Measurements from ENCODE around the gene TRIO.

Gene TRIO

GRCh38 chr5:14122089-14122488 lies 21.1 kb upstream of the TRIO start:
- DNase-seq (ENCODE audit: low read depth in 1 of 2, low spot score in 1 of 2): no peak

GRCh38 chr5:14123551-14123950 lies 19.6 kb upstream of the TRIO start:
- DNase-seq (ENCODE audit: low read depth in 1 of 2, low spot score in 1 of 2): no peak

GRCh38 chr5:14123974-14124482 lies 19.1 kb upstream of the TRIO start:
- DNase-seq (ENCODE audit: low read depth in 1 of 2, low spot score in 1 of 2): no peak

- no peak for DNase-seq (ENCODE audit: low read depth in 1 of 2, low spot score in 1 of 2)
Observed at GRCh38 chr5:14125262-14125661, 17.9 kb upstream of the TRIO start.

GRCh38 chr5:14127587-14127986 lies 15.6 kb upstream of the TRIO start:
- DNase-seq (ENCODE audit: low read depth in 1 of 2, low spot score in 1 of 2): no peak

GRCh38 chr5:14128079-14128478 lies 15.1 kb upstream of the TRIO start:
- DNase-seq (ENCODE audit: low read depth in 1 of 2, low spot score in 1 of 2): no peak

- DNase-seq (ENCODE audit: low read depth in 1 of 2, low spot score in 1 of 2): no peak
Observed at GRCh38 chr5:14129123-14129522, 14.0 kb upstream of the TRIO start.

GRCh38 chr5:14131855-14132503 lies 11.2 kb upstream of the TRIO start:
- DNase-seq (ENCODE audit: low read depth in 1 of 2, low spot score in 1 of 2): no peak

- no peak for DNase-seq (ENCODE audit: low read depth in 1 of 2, low spot score in 1 of 2)
Observed at GRCh38 chr5:14133394-14133793, 9.7 kb upstream of the TRIO start.

GRCh38 chr5:14134083-14134482 lies 9.1 kb upstream of the TRIO start:
- DNase-seq (ENCODE audit: low read depth in 1 of 2, low spot score in 1 of 2): no peak

GRCh38 chr5:14134771-14135170 lies 8.4 kb upstream of the TRIO start:
- DNase-seq (ENCODE audit: low read depth in 1 of 2, low spot score in 1 of 2): no peak

- no peak for DNase-seq (ENCODE audit: low read depth in 1 of 2, low spot score in 1 of 2)
Observed at GRCh38 chr5:14135621-14136020, 7.5 kb upstream of the TRIO start.

- no peak for DNase-seq (ENCODE audit: low read depth in 1 of 2, low spot score in 1 of 2)
Observed at GRCh38 chr5:14136228-14136627, 6.9 kb upstream of the TRIO start.

- no peak for DNase-seq (ENCODE audit: low read depth in 1 of 2, low spot score in 1 of 2)
Observed at GRCh38 chr5:14138608-14139540, 4.3 kb upstream of the TRIO start.

- no peak for DNase-seq (ENCODE audit: low read depth in 1 of 2, low spot score in 1 of 2)
Observed at GRCh38 chr5:14141764-14142163, 1.4 kb upstream of the TRIO start.

GRCh38 chr5:14142202-14142826 lies 828 bp upstream of the TRIO start:
- no peak for DNase-seq (ENCODE audit: low read depth in 1 of 2, low spot score in 1 of 2)

GRCh38 chr5:14143546-14143840 lies 351 bp downstream of the TRIO start:
- DNase-seq (ENCODE audit: low read depth in 1 of 2, low spot score in 1 of 2): no peak

GRCh38 chr5:14143841-14144585 lies 871 bp downstream of the TRIO start:
- peak in 1 of 2 donors; percentile 11 for DNase-seq (ENCODE audit: low read depth in 1 of 2, low spot score in 1 of 2)

GRCh38 chr5:14144586-14145434 lies 1.7 kb downstream of the TRIO start:
- DNase-seq (ENCODE audit: low read depth in 1 of 2, low spot score in 1 of 2): peak in 1 of 2 donors; percentile 4
